CD4-positive, CD25-positive, alpha-beta regulatory T cell (primary cell): ENCODE results near the gene NLRX1. TPM values are rescaled to one million over a fixed set of nuclear protein-coding genes. Genes with fewer than 3 reads are reported as not detected.

Source experiments
- ATAC-seq, 2 donors: fragments of 150-1000 bp; cut with Tn5 transposase; one replicate each; pipeline ENCODE4 v1.10.0; 2021; ENCODE audit warnings: low read depth in 2 of 2, moderate number of reproducible peaks in 2 of 2, moderate library complexity in 1 of 2
- DNase-seq, 3 donors: peaks; one replicate each; pipeline versions ENCODE4 v3.0.0 to v3.0.0-alpha.2; 2012 to 2022; ENCODE audit warnings: mixed read lengths in 1 of 3
- H3K27ac ChIP-seq: one replicate; pipeline ENCODE4 v1.7.0; 2013; ENCODE audit warnings: mild to moderate bottlenecking, low read length; ENCODE audit not compliant: insufficient read depth, poor library complexity, severe bottlenecking
- H3K27me3 ChIP-seq: one replicate; pipeline ENCODE4 v1.7.0; 2013; ENCODE audit warnings: low read length; ENCODE audit not compliant: control insufficient read depth, insufficient read depth
- H3K36me3 ChIP-seq: one replicate; pipeline ENCODE4 v1.7.0; 2013; ENCODE audit warnings: mild to moderate bottlenecking, low read length, moderate library complexity; ENCODE audit not compliant: control insufficient read depth, insufficient read depth
- H3K4me1 ChIP-seq: 2 replicates; pipeline ENCODE4 v1.7.0; 2013; ENCODE audit warnings: mild to moderate bottlenecking, low read length; ENCODE audit not compliant: insufficient read depth, control insufficient read depth, poor library complexity, severe bottlenecking
- H3K4me3 ChIP-seq: one replicate; pipeline ENCODE4 v1.7.0; 2013; ENCODE audit warnings: low read depth, mild to moderate bottlenecking, low read length, moderate library complexity
- H3K9me3 ChIP-seq, 2 experiments: 1 replicate in 1 of 2; 2 replicates in 1 of 2; pipeline ENCODE4 v1.7.0; 2013; ENCODE audit warnings: low read length in 2 of 2, mild to moderate bottlenecking in 1 of 2, moderate library complexity in 1 of 2; ENCODE audit not compliant: control insufficient read depth in 2 of 2
- H3K27ac Mint-ChIP-seq, 3 donors: one replicate each; pipeline ENCODE4 v1.8.0; 2020 to 2022; ENCODE audit warnings: mild to moderate bottlenecking in 3 of 3, mixed read lengths in 3 of 3, moderate library complexity in 2 of 3
- H3K27me3 Mint-ChIP-seq: one replicate; pipeline ENCODE4 v1.8.0; 2022; ENCODE audit warnings: mild to moderate bottlenecking, mixed read lengths
- H3K36me3 Mint-ChIP-seq: one replicate; pipeline ENCODE4 v1.8.0; 2020; ENCODE audit warnings: mixed read lengths
- H3K4me1 Mint-ChIP-seq, 4 donors: one replicate each; pipeline ENCODE4 v1.8.0; 2020 to 2022; ENCODE audit warnings: mixed read lengths in 4 of 4, mild to moderate bottlenecking in 1 of 4
- H3K4me3 Mint-ChIP-seq, 4 donors: one replicate each; pipeline ENCODE4 v1.8.0; 2020 to 2022; ENCODE audit warnings: mild to moderate bottlenecking in 4 of 4, mixed read lengths in 4 of 4, moderate library complexity in 3 of 4
- H3K9me3 Mint-ChIP-seq, 7 donors: one replicate each; pipeline ENCODE4 v1.8.0; 2020 to 2022; ENCODE audit warnings: mixed read lengths in 7 of 7, mild to moderate bottlenecking in 3 of 7, moderate library complexity in 2 of 7
- polyA plus RNA-seq, 4 donors: library from polyadenylated mRNA; unstranded; fragments of 300-500 nt; fragmentation: Illumina TruSeq; gene quantifications; one replicate each; pipeline ENCODE4 v1.2.3, GENCODE V29; 2021
- total RNA-seq: library from RNA; stranded (reverse); gene quantifications from one replicate; pipeline ENCODE4 v1.2.3, GENCODE V29; 2022

Gene NLRX1
- total and polyA plus RNA-seq, 5 donors from 2014 or later = 5.0 to 7.8 (median 6.4) TPM

- H3K4me3 Mint-ChIP-seq = no peak overlapping the region
Measured at GRCh38 chr11:119155733-119156492, 12.6 kb upstream of the NLRX1 start.

GRCh38 chr11:119156496-119156895, 12.0 kb upstream of the NLRX1 start:
- peaks cover 0 to 7% (median 0%) of the 10 kb centered on the region in 4 donors for H3K4me1 Mint-ChIP-seq
- no peak overlapping the region for H3K4me3 Mint-ChIP-seq
- no peak overlapping the region for H3K27ac ChIP-seq
- no peaks in the 10 kb centered on the region for H3K4me1 ChIP-seq
- H3K9me3 ChIP-seq = no peaks in the 10 kb centered on the region
- peaks cover 4% of the 10 kb centered on the region for H3K36me3 Mint-ChIP-seq
- peaks cover 13% of the 10 kb centered on the region for H3K27me3 ChIP-seq
- H3K27me3 Mint-ChIP-seq = peaks cover 40% of the 10 kb centered on the region
- H3K4me3 ChIP-seq = no peak overlapping the region
- H3K9me3 Mint-ChIP-seq = no peaks in the 10 kb centered on the region
- H3K36me3 ChIP-seq = no peaks in the 10 kb centered on the region
- DNase-seq (no peak), ATAC-seq (no peak)
- H3K27ac Mint-ChIP-seq = no peak overlapping the region

More at GRCh38 chr11:119155733-119156492, 12.6 kb upstream of the NLRX1 start:
- peaks cover 45% of the 10 kb centered on the region for H3K27me3 Mint-ChIP-seq
- Histone ChIP-seq H3K36me3 (no peaks in the 10 kb centered on the region), H3K27ac (no peak overlapping the region), H3K4me3 (no peak overlapping the region), H3K27me3 (peaks cover 13% of the 10 kb centered on the region), H3K4me1 (no peaks in the 10 kb centered on the region), H3K9me3 (no peaks in the 10 kb centered on the region)
- H3K4me1 Mint-ChIP-seq = peaks cover 0 to 7% (median 0%) of the 10 kb centered on the region in 4 donors
- H3K36me3 Mint-ChIP-seq = peaks cover 4% of the 10 kb centered on the region
- ATAC-seq = no peak
- DNase-seq = no peak
- H3K27ac Mint-ChIP-seq = no peak overlapping the region
- H3K9me3 Mint-ChIP-seq = no peaks in the 10 kb centered on the region

- no peaks in the 10 kb centered on the region for H3K36me3 ChIP-seq
- Mint-ChIP-seq H3K4me3 (no peak overlapping the region), H3K9me3 (no peaks in the 10 kb centered on the region), H3K27me3 (peaks cover 34% of the 10 kb centered on the region), H3K36me3 (peaks cover 4% of the 10 kb centered on the region), H3K4me1 (peaks cover 0 to 7% (median 0%) of the 10 kb centered on the region in 4 donors), H3K27ac (no peak overlapping the region)
- H3K4me3 ChIP-seq = no peak overlapping the region
- H3K27me3 ChIP-seq = peaks cover 9% of the 10 kb centered on the region
- no peaks in the 10 kb centered on the region for H3K9me3 ChIP-seq
- no peaks in the 10 kb centered on the region for H3K4me1 ChIP-seq
- ATAC-seq = no peak
- H3K27ac ChIP-seq = no peak overlapping the region
- no peak for DNase-seq
Measured at GRCh38 chr11:119157063-119157462, 11.5 kb upstream of the NLRX1 start.

GRCh38 chr11:119158467-119158866, 10.1 kb upstream of the NLRX1 start:
- Mint-ChIP-seq H3K4me1 (peaks cover 0 to 7% (median 0%) of the 10 kb centered on the region in 4 donors), H3K27me3 (peaks cover 20% of the 10 kb centered on the region), H3K4me3 (no peak overlapping the region)

GRCh38 chr11:119160151-119160550, 8.4 kb upstream of the NLRX1 start:
- Histone ChIP-seq H3K9me3 (no peaks in the 10 kb centered on the region), H3K36me3 (no peaks in the 10 kb centered on the region), H3K4me1 (no peaks in the 10 kb centered on the region), H3K27ac (no peak overlapping the region), H3K27me3 (peaks cover 2% of the 10 kb centered on the region), H3K4me3 (no peak overlapping the region)
- Mint-ChIP-seq H3K27ac (no peak overlapping the region), H3K9me3 (no peaks in the 10 kb centered on the region), H3K36me3 (peaks cover 4% of the 10 kb centered on the region), H3K27me3 (peaks cover 13% of the 10 kb centered on the region), H3K4me3 (no peak overlapping the region), H3K4me1 (peaks cover 0 to 7% (median 0%) of the 10 kb centered on the region in 4 donors)
- ATAC-seq = no peak
- no peak for DNase-seq

More at GRCh38 chr11:119158467-119158866, 10.1 kb upstream of the NLRX1 start:
- Histone ChIP-seq H3K27ac (no peak overlapping the region), H3K36me3 (no peaks in the 10 kb centered on the region), H3K4me3 (no peak overlapping the region), H3K9me3 (no peaks in the 10 kb centered on the region), H3K27me3 (peaks cover 6% of the 10 kb centered on the region), H3K4me1 (no peaks in the 10 kb centered on the region)
- DNase-seq (no peak), ATAC-seq (no peak)
- Mint-ChIP-seq H3K27ac (no peak overlapping the region), H3K9me3 (no peaks in the 10 kb centered on the region), H3K36me3 (peaks cover 4% of the 10 kb centered on the region)

GRCh38 chr11:119161871-119162270, 6.7 kb upstream of the NLRX1 start:
- ATAC-seq = no peak
- Mint-ChIP-seq H3K4me3 (no peak overlapping the region), H3K36me3 (no peaks in the 10 kb centered on the region), H3K27ac (no peak overlapping the region), H3K27me3 (peaks cover 4% of the 10 kb centered on the region), H3K4me1 (no peaks in the 10 kb centered on the region), H3K9me3 (no peaks in the 10 kb centered on the region)
- Histone ChIP-seq H3K27me3 (no peaks in the 10 kb centered on the region), H3K36me3 (no peaks in the 10 kb centered on the region), H3K9me3 (no peaks in the 10 kb centered on the region), H3K4me3 (no peak overlapping the region), H3K27ac (no peak overlapping the region), H3K4me1 (no peaks in the 10 kb centered on the region)
- DNase-seq = no peak

- peaks cover 0 to 16% (median 8%) of the 10 kb centered on the region in 4 donors for H3K4me1 Mint-ChIP-seq
- H3K27ac Mint-ChIP-seq = no peak overlapping the region
Measured at GRCh38 chr11:119166368-119167076, 2.0 kb upstream of the NLRX1 start.

More at GRCh38 chr11:119166368-119167076, 2.0 kb upstream of the NLRX1 start:
- no peak for ATAC-seq
- Histone ChIP-seq H3K36me3 (no peaks in the 10 kb centered on the region), H3K4me1 (peaks cover 10% of the 10 kb centered on the region), H3K27me3 (no peaks in the 10 kb centered on the region), H3K9me3 (no peaks in the 10 kb centered on the region), H3K4me3 (no peak overlapping the region), H3K27ac (no peak overlapping the region)
- Mint-ChIP-seq H3K9me3 (no peaks in the 10 kb centered on the region), H3K36me3 (no peaks in the 10 kb centered on the region), H3K27me3 (no peaks in the 10 kb centered on the region), H3K4me3 (peak overlapping the region in 2 of 4 donors; percentile 35 to 78)
- DNase-seq = no peak
